ENCODE data around the gene PPP4R2. TPM values are rescaled to one million over a fixed set of nuclear protein-coding genes. Genes with fewer than 3 reads are reported as not detected.

The PPP4R2 gene
- total and polyA plus RNA-seq, 9 donors, result 37.3 to 65.1 (median 51.0) TPM

- WGBS (ENCODE audit: insufficient coverage), result no CpG with 5 or more reads among the region's 5 CpGs
- Histone ChIP-seq H3K9me3 (replicated peaks; ENCODE audit: control insufficient read depth, low read depth, low read length) (no peaks in the 10 kb centered on the region), H3K36me3 (ENCODE audit: control insufficient read depth, insufficient read depth, low read length) (peaks cover 20% of the 10 kb centered on the region), H3K4me3 (ENCODE audit: low read length) (no peak overlapping the region), H3K27ac (ENCODE audit: low read length) (no peak overlapping the region), H3K27me3 (ENCODE audit: control insufficient read depth, insufficient read depth, low read length) (no peaks in the 10 kb centered on the region), H3K4me1 (ENCODE audit: control insufficient read depth, insufficient read depth, low read length) (no peaks in the 10 kb centered on the region)
- no peak for DNase-seq
Observed at GRCh38 chr3:72959336-72959735, 37.3 kb upstream of the PPP4R2 start.

- no peak overlapping the region for H3K4me3 ChIP-seq (ENCODE audit: low read length)
- no peaks in the 10 kb centered on the region for H3K9me3 ChIP-seq (replicated peaks; ENCODE audit: control insufficient read depth, low read depth, low read length)
- peaks cover 10% of the 10 kb centered on the region for H3K36me3 ChIP-seq (ENCODE audit: control insufficient read depth, insufficient read depth, low read length)
- H3K4me1 ChIP-seq (ENCODE audit: control insufficient read depth, insufficient read depth, low read length), result no peaks in the 10 kb centered on the region
- peak; percentile 44 for DNase-seq
- no peaks in the 10 kb centered on the region for H3K27me3 ChIP-seq (ENCODE audit: control insufficient read depth, insufficient read depth, low read length)
- 66% methylated on average over 5 of the region's 7 CpGs for WGBS (ENCODE audit: insufficient coverage)
- peak overlapping the region; percentile 15 for H3K27ac ChIP-seq (ENCODE audit: low read length)
Observed at GRCh38 chr3:72960812-72961518, 35.6 kb upstream of the PPP4R2 start.

- no peak for DNase-seq
- WGBS (ENCODE audit: insufficient coverage), result 96% methylated on average over 2 of the region's 4 CpGs
- Histone ChIP-seq H3K9me3 (replicated peaks; ENCODE audit: control insufficient read depth, low read depth, low read length) (no peaks in the 10 kb centered on the region), H3K4me1 (ENCODE audit: control insufficient read depth, insufficient read depth, low read length) (no peaks in the 10 kb centered on the region), H3K4me3 (ENCODE audit: low read length) (no peak overlapping the region), H3K27me3 (ENCODE audit: control insufficient read depth, insufficient read depth, low read length) (no peaks in the 10 kb centered on the region), H3K36me3 (ENCODE audit: control insufficient read depth, insufficient read depth, low read length) (peaks cover 10% of the 10 kb centered on the region), H3K27ac (ENCODE audit: low read length) (no peak overlapping the region)
Observed at GRCh38 chr3:72961752-72962151, 34.9 kb upstream of the PPP4R2 start.

- H3K9me3 ChIP-seq (replicated peaks; ENCODE audit: control insufficient read depth, low read depth, low read length), result no peaks in the 10 kb centered on the region
- no peak for DNase-seq
- H3K4me1 ChIP-seq (ENCODE audit: control insufficient read depth, insufficient read depth, low read length), result no peaks in the 10 kb centered on the region
- H3K4me3 ChIP-seq (ENCODE audit: low read length), result no peak overlapping the region
- H3K27me3 ChIP-seq (ENCODE audit: control insufficient read depth, insufficient read depth, low read length), result no peaks in the 10 kb centered on the region
- H3K27ac ChIP-seq (ENCODE audit: low read length), result no peak overlapping the region
- peaks cover 13% of the 10 kb centered on the region for H3K36me3 ChIP-seq (ENCODE audit: control insufficient read depth, insufficient read depth, low read length)
Observed at GRCh38 chr3:72962317-72962716, 34.3 kb upstream of the PPP4R2 start.

GRCh38 chr3:72964633-72965032, 32.0 kb upstream of the PPP4R2 start:
- Histone ChIP-seq H3K27ac (ENCODE audit: low read length) (no peak overlapping the region), H3K4me3 (ENCODE audit: low read length) (no peak overlapping the region), H3K36me3 (ENCODE audit: control insufficient read depth, insufficient read depth, low read length) (peaks cover 24% of the 10 kb centered on the region), H3K9me3 (replicated peaks; ENCODE audit: control insufficient read depth, low read depth, low read length) (no peaks in the 10 kb centered on the region), H3K27me3 (ENCODE audit: control insufficient read depth, insufficient read depth, low read length) (no peaks in the 10 kb centered on the region), H3K4me1 (ENCODE audit: control insufficient read depth, insufficient read depth, low read length) (no peaks in the 10 kb centered on the region)
- no peak for DNase-seq

- H3K4me3 ChIP-seq (ENCODE audit: low read length), result no peak overlapping the region
- no peaks in the 10 kb centered on the region for H3K27me3 ChIP-seq (ENCODE audit: control insufficient read depth, insufficient read depth, low read length)
- no peak for DNase-seq
- H3K9me3 ChIP-seq (replicated peaks; ENCODE audit: control insufficient read depth, low read depth, low read length), result no peaks in the 10 kb centered on the region
- no peak overlapping the region for H3K27ac ChIP-seq (ENCODE audit: low read length)
- WGBS (ENCODE audit: insufficient coverage), result no CpG with 5 or more reads among the region's 1 CpG
- no peaks in the 10 kb centered on the region for H3K4me1 ChIP-seq (ENCODE audit: control insufficient read depth, insufficient read depth, low read length)
- peaks cover 16% of the 10 kb centered on the region for H3K36me3 ChIP-seq (ENCODE audit: control insufficient read depth, insufficient read depth, low read length)
Observed at GRCh38 chr3:72968266-72968664, 28.3 kb upstream of the PPP4R2 start.

GRCh38 chr3:72969766-72970165, 26.8 kb upstream of the PPP4R2 start:
- H3K27ac ChIP-seq (ENCODE audit: low read length), result no peak overlapping the region
- H3K27me3 ChIP-seq (ENCODE audit: control insufficient read depth, insufficient read depth, low read length), result no peaks in the 10 kb centered on the region
- H3K9me3 ChIP-seq (replicated peaks; ENCODE audit: control insufficient read depth, low read depth, low read length), result no peaks in the 10 kb centered on the region
- no peaks in the 10 kb centered on the region for H3K4me1 ChIP-seq (ENCODE audit: control insufficient read depth, insufficient read depth, low read length)
- no peak overlapping the region for H3K4me3 ChIP-seq (ENCODE audit: low read length)
- H3K36me3 ChIP-seq (ENCODE audit: control insufficient read depth, insufficient read depth, low read length), result peaks cover 17% of the 10 kb centered on the region
- no peak for DNase-seq
- WGBS (ENCODE audit: insufficient coverage), result no CpG with 5 or more reads among the region's 3 CpGs

GRCh38 chr3:72970942-72971341, 25.7 kb upstream of the PPP4R2 start:
- no peak overlapping the region for H3K4me3 ChIP-seq (ENCODE audit: low read length)

GRCh38 chr3:72972706-72973030, 23.9 kb upstream of the PPP4R2 start:
- Histone ChIP-seq H3K9me3 (replicated peaks; ENCODE audit: control insufficient read depth, low read depth, low read length) (no peaks in the 10 kb centered on the region), H3K36me3 (ENCODE audit: control insufficient read depth, insufficient read depth, low read length) (peaks cover 16% of the 10 kb centered on the region), H3K4me3 (ENCODE audit: low read length) (no peak overlapping the region), H3K27ac (ENCODE audit: low read length) (no peak overlapping the region), H3K27me3 (ENCODE audit: control insufficient read depth, insufficient read depth, low read length) (no peaks in the 10 kb centered on the region), H3K4me1 (ENCODE audit: control insufficient read depth, insufficient read depth, low read length) (no peaks in the 10 kb centered on the region)
- no CpG with 5 or more reads among the region's 3 CpGs for WGBS (ENCODE audit: insufficient coverage)
- no peak for DNase-seq

More at GRCh38 chr3:72970942-72971341, 25.7 kb upstream of the PPP4R2 start:
- H3K27me3 ChIP-seq (ENCODE audit: control insufficient read depth, insufficient read depth, low read length), result no peaks in the 10 kb centered on the region
- no peak overlapping the region for H3K27ac ChIP-seq (ENCODE audit: low read length)
- DNase-seq, result no peak
- 80% methylated on average over 1 of the region's 2 CpGs for WGBS (ENCODE audit: insufficient coverage)
- no peaks in the 10 kb centered on the region for H3K9me3 ChIP-seq (replicated peaks; ENCODE audit: control insufficient read depth, low read depth, low read length)
- no peaks in the 10 kb centered on the region for H3K4me1 ChIP-seq (ENCODE audit: control insufficient read depth, insufficient read depth, low read length)
- peaks cover 17% of the 10 kb centered on the region for H3K36me3 ChIP-seq (ENCODE audit: control insufficient read depth, insufficient read depth, low read length)

GRCh38 chr3:72973031-72973723, 23.4 kb upstream of the PPP4R2 start:
- 62% methylated on average over 6 of the region's 7 CpGs for WGBS (ENCODE audit: insufficient coverage)
- no peaks in the 10 kb centered on the region for H3K27me3 ChIP-seq (ENCODE audit: control insufficient read depth, insufficient read depth, low read length)
- H3K36me3 ChIP-seq (ENCODE audit: control insufficient read depth, insufficient read depth, low read length), result peaks cover 15% of the 10 kb centered on the region
- no peak for DNase-seq
- no peaks in the 10 kb centered on the region for H3K9me3 ChIP-seq (replicated peaks; ENCODE audit: control insufficient read depth, low read depth, low read length)
- H3K27ac ChIP-seq (ENCODE audit: low read length), result no peak overlapping the region
- H3K4me3 ChIP-seq (ENCODE audit: low read length), result no peak overlapping the region
- no peaks in the 10 kb centered on the region for H3K4me1 ChIP-seq (ENCODE audit: control insufficient read depth, insufficient read depth, low read length)
